HG03571 (cell line): ENCODE measurements around the gene MALT1.

Experiments
- ATAC-seq: cut with Tn5 transposase; IDR thresholded peaks from one replicate; pipeline ENCODE4 v1.9.1; 2021; ENCODE audit not compliant: unreplicated experiment

Gene MALT1

GRCh38 chr18:58691256-58691655, 20.0 kb downstream of the MALT1 start:
- no peak for ATAC-seq

- no peak for ATAC-seq
These were observed 21.3 kb downstream of the MALT1 start for GRCh38 chr18:58692422-58693185.

- ATAC-seq, result no peak
These were observed 23.0 kb downstream of the MALT1 start for GRCh38 chr18:58694221-58694620.

GRCh38 chr18:58694720-58695468, 23.6 kb downstream of the MALT1 start:
- ATAC-seq, result no peak

- ATAC-seq, result no peak
These were observed 24.5 kb downstream of the MALT1 start for GRCh38 chr18:58695772-58696171.

GRCh38 chr18:58697146-58697545, 25.9 kb downstream of the MALT1 start:
- ATAC-seq, result no peak

- ATAC-seq, result no peak
These were observed 27.5 kb downstream of the MALT1 start for GRCh38 chr18:58698701-58699193.

- no peak for ATAC-seq
These were observed 28.3 kb downstream of the MALT1 start for GRCh38 chr18:58699551-58699950.

GRCh38 chr18:58700209-58700608, 28.9 kb downstream of the MALT1 start:
- ATAC-seq, result no peak

GRCh38 chr18:58712930-58713329, 41.7 kb downstream of the MALT1 start:
- ATAC-seq, result no peak

- no peak for ATAC-seq
These were observed 43.0 kb downstream of the MALT1 start for GRCh38 chr18:58714259-58714658.

- ATAC-seq, result no peak
These were observed 43.6 kb downstream of the MALT1 start for GRCh38 chr18:58714821-58715220.

GRCh38 chr18:58715540-58715939, 44.3 kb downstream of the MALT1 start:
- ATAC-seq, result no peak

- ATAC-seq, result no peak
These were observed 44.9 kb downstream of the MALT1 start for GRCh38 chr18:58716060-58716756.

- ATAC-seq, result no peak
These were observed 50.4 kb downstream of the MALT1 start for GRCh38 chr18:58721566-58722239.

- ATAC-seq, result no peak
These were observed 52.7 kb downstream of the MALT1 start for GRCh38 chr18:58723810-58724602.

- ATAC-seq, result no peak
These were observed 55.4 kb downstream of the MALT1 start for GRCh38 chr18:58726671-58727070.

GRCh38 chr18:58727776-58728500, 56.7 kb downstream of the MALT1 start:
- ATAC-seq, result no peak

- ATAC-seq, result no peak
These were observed 57.5 kb downstream of the MALT1 start for GRCh38 chr18:58728719-58729118.

- no peak for ATAC-seq
These were observed 59.4 kb downstream of the MALT1 start for GRCh38 chr18:58730618-58731017.
